ENCODE measurements around the gene HOXB2.

HOXB2 gene

DNA sequence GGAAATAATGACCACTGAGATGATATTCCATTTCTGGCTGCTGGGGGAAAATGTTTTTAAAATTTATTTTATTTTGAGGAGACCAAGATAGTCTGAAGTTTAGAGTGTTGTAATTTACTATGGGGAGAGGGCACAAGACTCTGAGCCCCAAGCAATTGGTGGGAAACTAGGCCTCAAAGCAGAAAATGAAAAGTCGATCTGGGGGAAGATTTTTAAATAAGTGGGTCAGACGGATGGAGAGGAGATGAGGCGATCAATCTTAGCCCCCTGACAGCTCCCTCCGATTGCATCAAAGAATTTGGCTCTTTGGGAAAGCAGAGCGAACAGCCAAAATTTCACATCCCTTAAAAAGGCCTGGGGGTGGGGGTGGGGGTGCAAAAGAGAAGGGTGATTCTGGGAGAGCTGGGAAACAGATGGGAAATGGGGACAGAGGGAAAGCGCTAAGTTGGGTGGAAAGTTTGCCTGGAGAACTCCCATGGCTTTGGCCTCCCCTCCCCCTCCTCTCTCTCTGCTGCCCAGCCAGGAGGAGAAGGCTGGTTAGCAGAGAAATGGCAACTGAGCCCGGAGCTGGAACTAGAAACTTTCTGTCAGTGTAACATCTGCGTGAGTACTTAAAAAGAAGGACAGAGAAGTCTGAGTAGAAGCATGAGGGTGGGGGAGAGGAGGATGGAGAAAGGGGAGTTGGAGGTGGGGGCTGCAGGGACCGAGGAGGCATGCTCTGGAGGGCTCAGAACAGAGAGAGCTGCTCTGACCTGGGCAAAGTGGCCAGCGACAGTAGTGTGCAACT lies 1.4 kb upstream of the HOXB2 start:
- no peak for FAIRE-seq
- TF ChIP-seq, protein P1, sequence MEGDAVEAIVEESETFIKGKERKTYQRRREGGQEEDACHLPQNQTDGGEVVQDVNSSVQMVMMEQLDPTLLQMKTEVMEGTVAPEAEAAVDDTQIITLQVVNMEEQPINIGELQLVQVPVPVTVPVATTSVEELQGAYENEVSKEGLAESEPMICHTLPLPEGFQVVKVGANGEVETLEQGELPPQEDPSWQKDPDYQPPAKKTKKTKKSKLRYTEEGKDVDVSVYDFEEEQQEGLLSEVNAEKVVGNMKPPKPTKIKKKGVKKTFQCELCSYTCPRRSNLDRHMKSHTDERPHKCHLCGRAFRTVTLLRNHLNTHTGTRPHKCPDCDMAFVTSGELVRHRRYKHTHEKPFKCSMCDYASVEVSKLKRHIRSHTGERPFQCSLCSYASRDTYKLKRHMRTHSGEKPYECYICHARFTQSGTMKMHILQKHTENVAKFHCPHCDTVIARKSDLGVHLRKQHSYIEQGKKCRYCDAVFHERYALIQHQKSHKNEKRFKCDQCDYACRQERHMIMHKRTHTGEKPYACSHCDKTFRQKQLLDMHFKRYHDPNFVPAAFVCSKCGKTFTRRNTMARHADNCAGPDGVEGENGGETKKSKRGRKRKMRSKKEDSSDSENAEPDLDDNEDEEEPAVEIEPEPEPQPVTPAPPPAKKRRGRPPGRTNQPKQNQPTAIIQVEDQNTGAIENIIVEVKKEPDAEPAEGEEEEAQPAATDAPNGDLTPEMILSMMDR (IDR thresholded peaks at IDR 0.05; ENCODE audit: insufficient read depth, missing control alignments) = no peak
- no peak for DNase-seq (ENCODE audit: insufficient read length, low spot score)

DNA sequence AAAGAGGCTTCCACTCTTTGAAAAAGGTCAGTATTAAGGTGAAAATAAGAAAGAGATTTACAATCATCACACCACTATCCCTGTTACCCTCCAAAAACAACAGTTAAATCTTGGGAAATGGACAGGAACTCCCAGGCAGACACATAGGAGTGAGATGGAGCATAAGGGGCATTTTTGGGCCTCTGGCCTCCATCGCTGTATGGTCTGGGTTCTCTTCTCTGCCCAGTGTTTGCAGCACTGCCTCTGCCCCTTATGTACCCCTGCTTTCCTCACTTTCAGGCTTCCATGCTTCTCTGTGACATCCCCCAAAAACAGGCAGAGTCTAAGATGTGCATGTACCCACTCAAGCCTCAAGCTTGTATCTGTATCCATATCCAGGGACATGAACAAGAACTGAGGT lies 630 bp upstream of the HOXB2 start:
- DNase-seq (ENCODE audit: insufficient read length, low spot score) (no peak), FAIRE-seq (no peak)
- TF ChIP-seq, protein P1 (IDR thresholded peaks at IDR 0.05; ENCODE audit: insufficient read depth, missing control alignments) = no peak

DNA sequence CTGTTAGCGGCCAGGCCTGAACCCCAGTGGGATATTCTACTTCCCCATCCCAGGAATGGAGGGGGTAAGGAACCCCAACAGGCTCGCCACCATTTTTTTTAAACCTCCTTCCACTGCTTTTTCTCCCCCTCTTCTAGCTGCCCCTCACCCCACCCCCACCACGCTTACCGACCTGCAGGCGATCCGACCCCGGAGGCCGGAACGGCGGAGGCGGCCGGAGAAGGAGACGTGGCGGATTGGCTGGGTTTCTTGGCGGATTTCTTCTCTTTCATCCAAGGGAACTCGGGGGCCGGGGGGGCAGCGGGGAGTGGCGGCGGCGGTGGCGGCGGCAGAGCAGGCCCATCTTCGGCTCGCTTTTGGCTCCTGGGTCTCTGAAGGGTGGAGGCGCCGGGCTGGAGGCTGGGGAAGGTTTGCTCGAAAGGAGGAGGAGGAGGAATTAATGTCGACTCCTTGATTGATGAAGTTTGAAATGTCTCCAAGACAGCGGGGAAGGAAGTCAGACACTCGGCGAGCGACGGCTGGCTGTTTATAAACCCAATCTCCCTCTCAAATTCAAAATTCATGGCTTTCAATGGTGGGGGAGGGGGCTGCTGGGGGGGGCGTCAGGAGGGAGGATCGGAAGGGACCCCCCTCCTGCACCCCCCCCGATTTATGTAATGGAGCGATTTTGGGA lies 424 bp downstream of the HOXB2 start:
- TF ChIP-seq, protein P1 (IDR thresholded peaks at IDR 0.05; ENCODE audit: insufficient read depth, missing control alignments) = no peak
- no peak for DNase-seq (ENCODE audit: insufficient read length, low spot score)
- FAIRE-seq = no peak

DNA sequence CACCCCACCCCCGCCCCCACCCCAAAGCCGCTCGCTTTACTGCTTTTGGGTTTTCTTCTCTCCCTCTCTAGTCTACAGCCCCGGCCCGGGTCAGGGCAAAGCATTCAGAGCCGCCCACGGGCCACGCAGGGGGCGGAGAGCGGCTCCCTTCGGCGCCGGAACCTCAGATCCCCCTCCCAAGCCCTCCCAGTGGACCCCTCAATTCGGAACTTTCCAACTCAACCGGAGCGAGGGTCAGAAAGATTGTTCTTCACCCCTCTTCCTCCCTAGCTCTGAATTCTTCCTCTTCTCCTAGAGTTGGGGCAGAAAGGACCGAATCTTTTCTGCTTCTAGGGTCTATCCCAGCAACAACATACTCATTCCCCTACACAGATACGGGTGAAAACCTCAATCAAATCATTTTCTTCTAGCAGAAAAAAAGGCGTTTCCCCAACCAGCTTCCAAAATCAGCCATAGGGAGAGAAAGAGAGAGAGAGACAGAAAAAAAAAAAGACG lies 1.0 kb downstream of the HOXB2 start:
- DNase-seq (ENCODE audit: insufficient read length, low spot score) = no peak
- no peak for FAIRE-seq
- TF ChIP-seq, protein P1 (IDR thresholded peaks at IDR 0.05; ENCODE audit: insufficient read depth, missing control alignments) = no peak

DNA sequence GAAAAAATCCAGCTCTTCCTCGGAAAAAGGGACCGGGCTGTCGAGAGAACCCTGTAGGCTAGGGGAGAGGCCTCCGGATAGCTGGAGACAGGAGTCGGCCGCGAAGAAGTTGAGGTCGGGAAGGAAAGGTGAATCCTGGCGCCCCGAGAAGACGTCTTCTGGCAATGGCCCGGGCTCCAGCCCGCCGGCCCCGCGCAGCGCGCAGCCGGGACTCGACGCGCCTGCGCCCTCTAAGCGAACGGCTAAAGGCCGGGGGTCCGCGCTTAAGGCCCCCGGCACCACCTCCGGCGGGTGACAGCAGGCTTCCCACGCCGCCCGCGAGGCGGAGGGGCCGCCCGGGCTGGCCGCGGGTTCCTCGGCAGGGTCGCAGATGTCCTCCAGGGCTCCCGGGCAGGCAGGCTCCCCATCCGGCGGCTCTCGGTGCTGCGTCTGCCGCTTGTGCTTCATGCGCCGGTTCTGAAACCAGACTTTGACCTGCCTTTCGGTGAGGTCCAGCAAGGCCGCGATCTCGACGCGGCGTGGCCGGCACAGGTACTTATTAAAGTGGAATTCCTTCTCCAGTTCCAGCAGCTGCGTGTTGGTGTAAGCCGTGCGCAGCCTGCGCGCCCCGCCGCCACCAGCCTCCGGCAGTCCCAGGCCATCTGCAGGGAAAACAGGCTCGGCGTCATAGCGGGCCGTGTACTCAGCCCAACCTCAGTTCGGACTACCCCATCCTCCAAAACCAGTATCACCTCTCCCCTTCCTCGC lies 1.6 kb downstream of the HOXB2 start:
- TF ChIP-seq, protein P1 (IDR thresholded peaks at IDR 0.05; ENCODE audit: insufficient read depth, missing control alignments) = no peak
- FAIRE-seq = no peak
- no peak for DNase-seq (ENCODE audit: insufficient read length, low spot score)

DNA sequence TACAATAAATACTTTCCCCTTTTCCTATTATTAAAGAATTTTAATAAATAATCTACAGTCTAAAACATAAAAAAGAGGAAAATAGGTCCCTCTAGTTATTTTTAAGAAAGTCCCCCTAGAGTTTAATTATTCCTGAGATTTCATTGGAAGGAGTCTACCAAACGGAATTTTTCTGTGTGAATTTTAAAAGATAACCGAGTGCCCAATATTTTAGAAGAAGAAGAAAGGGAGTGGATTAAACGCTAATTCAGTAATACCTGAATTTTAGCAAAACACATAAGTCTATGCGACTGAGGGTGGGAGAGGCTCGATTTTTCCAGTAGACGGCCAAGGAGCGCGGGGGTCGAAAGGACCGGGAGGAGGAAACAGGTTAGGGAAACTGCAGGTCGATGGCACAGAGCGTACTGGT lies 2.2 kb downstream of the HOXB2 start:
- DNase-seq (ENCODE audit: insufficient read length, low spot score) (no peak), FAIRE-seq (no peak)
- TF ChIP-seq, protein P1 (IDR thresholded peaks at IDR 0.05; ENCODE audit: insufficient read depth, missing control alignments) = no peak
